SK-N-SH (cell line): ENCODE measurements around the gene ANKH. TPM values are rescaled to one million over a fixed set of nuclear protein-coding genes. Genes with fewer than 3 reads are reported as not detected.

Experiments
- CTCF ChIA-PET: fragments of 300-600, 350-600 bp; formaldehyde crosslinking; extraction: SDS; loops from one replicate; lab custom pipeline; 2021; lab: Yijun Ruan, JAX
- POLR2A ChIA-PET: fragments of 350-600 bp; sonication (Branson Sonifier 250); formaldehyde crosslinking; extraction: SDS; loops from one replicate; lab custom pipeline; 2020; ENCODE audit warnings: antibody characterized with exemption, inconsistent platforms; lab: Yijun Ruan, JAX
- DNase-seq: peaks from one replicate; pipeline ENCODE4 v3.0.0; 2012
- H2AFZ ChIP-seq: fragments of 200-600 bp; sonication (generic); 2 replicates; pipeline ENCODE4 v1.8.1; 2016; ENCODE audit warnings: antibody characterized with exemption, mild to moderate bottlenecking, low read depth
- H3F3A ChIP-seq: fragments of 200-600 bp; sonication (generic); replicated peaks from 2 replicates; pipeline ENCODE3; 2016; ENCODE audit warnings: antibody characterized with exemption, mild to moderate bottlenecking; ENCODE audit not compliant: insufficient read depth
- H3K27ac ChIP-seq, 2 experiments: fragments of 200-500 bp in 1 of 2; fragments of 200-600 bp in 1 of 2; sonication (Bioruptor generic) in 1 of 2; sonication (generic), shearing (Covaris generic) in 1 of 2; 2 replicates each; pipeline versions ENCODE4 v1.5.1 to v1.6.1; 2014 to 2016; ENCODE audit warnings: low read depth in 2 of 2, inconsistent platforms in 1 of 2, low read length in 1 of 2, mild to moderate bottlenecking in 1 of 2, mixed read lengths in 1 of 2
- H3K27me3 ChIP-seq: fragments of 200-600 bp; sonication (generic), shearing (Covaris generic); 2 replicates; pipeline ENCODE4 v1.6.1; 2016; ENCODE audit warnings: mixed run types; ENCODE audit not compliant: insufficient read depth
- H3K36me3 ChIP-seq, 2 experiments: fragments of 200-500 bp in 1 of 2; fragments of 200-600 bp in 1 of 2; sonication (Bioruptor generic) in 1 of 2; sonication (generic) in 1 of 2; replicated peaks in 1 of 2; 2 replicates each; pipeline versions ENCODE3 to v1.5.1; 2014 to 2016; ENCODE audit warnings: low read length in 1 of 2, mild to moderate bottlenecking in 1 of 2; ENCODE audit not compliant: insufficient read depth in 2 of 2, control insufficient read depth in 1 of 2
- H3K4me1 ChIP-seq, 2 experiments: fragments of 200-500 bp in 1 of 2; fragments of 200-600 bp in 1 of 2; sonication (Bioruptor generic) in 1 of 2; sonication (generic), shearing (Covaris generic) in 1 of 2; 2 replicates each; pipeline versions ENCODE4 v1.5.1 to v1.6.1; 2014 to 2016; ENCODE audit warnings: low read depth in 1 of 2, low read length in 1 of 2, mixed run types in 1 of 2; ENCODE audit not compliant: insufficient read depth in 2 of 2, control insufficient read depth in 1 of 2
- H3K4me2 ChIP-seq: fragments of 200-600 bp; sonication (generic), shearing (Covaris generic); 2 replicates; pipeline ENCODE4 v1.6.1; 2017; ENCODE audit warnings: mixed run types
- H3K4me3 ChIP-seq, 2 experiments: fragments of 200-500 bp in 1 of 2; fragments of 200-600 bp in 1 of 2; sonication (Bioruptor generic) in 1 of 2; sonication (generic), shearing (Covaris generic) in 1 of 2; 2 replicates each; pipeline versions ENCODE4 v1.5.1 to v1.8.1; 2014 to 2016; ENCODE audit warnings: low read depth in 2 of 2, inconsistent platforms in 1 of 2, low read length in 1 of 2, mild to moderate bottlenecking in 1 of 2, mixed read lengths in 1 of 2, moderate library complexity in 1 of 2
- H3K79me2 ChIP-seq: fragments of 200-600 bp; sonication (generic); 2 replicates; pipeline ENCODE4 v1.8.1; 2017; ENCODE audit warnings: mild to moderate bottlenecking; ENCODE audit not compliant: insufficient read depth
- H3K9ac ChIP-seq: fragments of 200-600 bp; sonication (generic); 2 replicates; pipeline ENCODE4 v1.6.1; 2017; ENCODE audit warnings: mixed run types
- H3K9me2 ChIP-seq: fragments of 200-600 bp; sonication (generic); 2 replicates; pipeline ENCODE4 v1.6.1; 2017; ENCODE audit warnings: mixed run types
- H3K9me3 ChIP-seq: fragments of 200-600 bp; sonication (generic); 2 replicates; pipeline ENCODE4 v1.6.1; 2017; ENCODE audit warnings: mixed run types, mild to moderate bottlenecking, moderate library complexity
- H4K20me1 ChIP-seq: fragments of 200-600 bp; sonication (generic); 2 replicates; pipeline ENCODE4 v1.6.1; 2017; ENCODE audit warnings: mild to moderate bottlenecking, mixed run types; ENCODE audit not compliant: insufficient read depth
- CHD2 ChIP-seq: fragments of 150-350 bp; IDR thresholded peaks from 2 replicates; pipeline ENCODE4 v1.6.1; 2018; ENCODE audit warnings: low read length; ENCODE audit not compliant: partially characterized antibody
- ELF1 ChIP-seq: IDR thresholded peaks from 2 replicates; pipeline ENCODE4 v1.4.0; 2012
- EP300 ChIP-seq, 2 experiments: IDR thresholded peaks; 2 replicates each; pipeline versions ENCODE4 v1.4.0 to v1.6.1; 2012; ENCODE audit warnings: borderline replicate concordance in 1 of 2, low read depth in 1 of 2, low read length in 1 of 2
- GABPA ChIP-seq: IDR thresholded peaks from 2 replicates; pipeline ENCODE4 v1.4.0; 2012; ENCODE audit warnings: low read depth, mild to moderate bottlenecking
- GATA2 ChIP-seq: sonication (generic); formaldehyde crosslinking; IDR thresholded peaks from 2 replicates; pipeline ENCODE4 v1.5.0; 2020; ENCODE audit warnings: mild to moderate bottlenecking, missing genetic modification reagents
- JUND ChIP-seq: IDR thresholded peaks from 2 replicates; pipeline ENCODE4 v1.4.0; 2012
- MEF2A ChIP-seq: IDR thresholded peaks from 2 replicates; pipeline ENCODE4 v1.4.0; 2012; ENCODE audit warnings: low read depth, borderline replicate concordance
- MXI1 ChIP-seq: IDR thresholded peaks from 2 replicates; pipeline ENCODE4 v1.6.1; 2012; ENCODE audit warnings: mild to moderate bottlenecking, low read depth, low read length, improper control_type of control experiment
- NFIC ChIP-seq: IDR thresholded peaks from 2 replicates; pipeline ENCODE4 v1.4.0; 2012; ENCODE audit warnings: borderline replicate concordance
- NRF1 ChIP-seq: IDR thresholded peaks from 2 replicates; pipeline ENCODE4 v1.6.1; 2012; ENCODE audit warnings: low read depth, mild to moderate bottlenecking, low read length
- RXRA ChIP-seq: IDR thresholded peaks from 2 replicates; pipeline ENCODE4 v1.4.0; 2012; ENCODE audit warnings: low read depth, mild to moderate bottlenecking, borderline replicate concordance
- TAF1 ChIP-seq: IDR thresholded peaks from 2 replicates; pipeline ENCODE4 v1.6.1; 2012; ENCODE audit warnings: low read depth, mild to moderate bottlenecking, low read length, moderate library complexity, borderline replicate concordance
- TCF12 ChIP-seq: IDR thresholded peaks from 2 replicates; pipeline ENCODE4 v1.4.0; 2012
- TEAD4 ChIP-seq: IDR thresholded peaks from 2 replicates; pipeline ENCODE4 v1.4.0; 2012; ENCODE audit warnings: mild to moderate bottlenecking, borderline replicate concordance; ENCODE audit not compliant: insufficient read depth
- USF1 ChIP-seq: IDR thresholded peaks from 2 replicates; pipeline ENCODE4 v1.4.0; 2012; ENCODE audit warnings: low read depth, borderline replicate concordance
- YY1 ChIP-seq: IDR thresholded peaks from 2 replicates; pipeline ENCODE4 v1.4.0; 2012; ENCODE audit warnings: low read depth, mild to moderate bottlenecking
- ZBTB33 ChIP-seq: IDR thresholded peaks from 2 replicates; pipeline ENCODE4 v1.4.0; 2012; ENCODE audit warnings: low read depth, borderline replicate concordance
- WGBS: methylation state at CpG from one replicate; pipeline ENCODE4 v1.1.6; 2017; ENCODE audit warnings: low lambda C conversion rate; 5-methylcytosine and 5-hydroxymethylcytosine counted together
- polyA plus RNA-seq, 3 experiments: library from polyadenylated mRNA; depleted of rRNA; stranded (reverse); fragments of >200 nt; gene quantifications; 2 replicates each; pipeline ENCODE4 v1.2.3, GENCODE V29; 2012
- TF ChIP-seq, protein P1 (sequence below): fragments of 150-350 bp; IDR thresholded peaks from 2 replicates; pipeline ENCODE4 v1.6.1; 2016; ENCODE audit warnings: mild to moderate bottlenecking, low read depth, low read length

ANKH gene
- polyA plus RNA-seq, 1 of the 3 experiments (the other 2 are of a cell fraction): 22.0 TPM

GRCh38 chr5:14695152-14695551 lies 176.4 kb downstream of the ANKH start:
- ChIA-PET CTCF (interaction anchor here (0.7 to 1.9 kb wide), 2 partner anchors 10 to 1996 kb away, joined by 3 to 6 read pairs; no protein-coding TSS in a partner anchor), POLR2A (no interaction called here)
- H3K4me1 ChIP-seq: no peaks in the 10 kb centered on the region
- DNase-seq: no peak
- TF ChIP-seq YY1 (no peak), ELF1 (no peak), GATA2 (CRISPR knock-in tag) (no peak), NFIC (no peak), CHD2 (no peak), TCF12 (no peak), EP300 (IDR thresholded peaks at IDR 0.05; ENCODE audit: borderline replicate concordance in 1 of 2, low read depth in 1 of 2, low read length in 1 of 2) (no peak), NRF1 (no peak), JUND (no peak), TEAD4 (no peak)
- no peaks in the 10 kb centered on the region for H3K9me3 ChIP-seq
- H3K9me2 ChIP-seq: no peaks in the 10 kb centered on the region
- H3K4me2 ChIP-seq: no peak overlapping the region
- H3K4me3 ChIP-seq: no peak overlapping the region
- no peaks in the 10 kb centered on the region for H4K20me1 ChIP-seq
- H2AFZ ChIP-seq: no peak overlapping the region
- H3K9ac ChIP-seq: no peak overlapping the region
- H3K27me3 ChIP-seq: no peaks in the 10 kb centered on the region
- no peak overlapping the region for H3K27ac ChIP-seq
- 96% methylated on average over 2 of the region's 2 CpGs for WGBS
- peaks cover 68 to 89% of the 10 kb centered on the region in 2 experiments for H3K36me3 ChIP-seq
- no peaks in the 10 kb centered on the region for H3K79me2 ChIP-seq
- H3F3A ChIP-seq: no peaks in the 10 kb centered on the region

GRCh38 chr5:14693070-14693469 lies 178.5 kb downstream of the ANKH start:
- H3K9ac ChIP-seq: no peak overlapping the region
- H3K4me3 ChIP-seq: no peak overlapping the region
- no peaks in the 10 kb centered on the region for H3K9me2 ChIP-seq
- H3K27me3 ChIP-seq: no peaks in the 10 kb centered on the region
- no peaks in the 10 kb centered on the region for H3K9me3 ChIP-seq
- H3K36me3 ChIP-seq: peaks cover 75 to 90% of the 10 kb centered on the region in 2 experiments
- H3K27ac ChIP-seq: no peak overlapping the region
- CTCF ChIA-PET: no interaction called here
- no peaks in the 10 kb centered on the region for H3F3A ChIP-seq
- no peaks in the 10 kb centered on the region for H3K79me2 ChIP-seq
- TF ChIP-seq TEAD4 (no peak), USF1 (no peak), TAF1 (no peak), NRF1 (no peak), ZBTB33 (no peak), CHD2 (no peak), MEF2A (no peak), GABPA (no peak), MXI1 (no peak), RXRA (no peak), YY1 (no peak)
- TF ChIP-seq, protein P1, sequence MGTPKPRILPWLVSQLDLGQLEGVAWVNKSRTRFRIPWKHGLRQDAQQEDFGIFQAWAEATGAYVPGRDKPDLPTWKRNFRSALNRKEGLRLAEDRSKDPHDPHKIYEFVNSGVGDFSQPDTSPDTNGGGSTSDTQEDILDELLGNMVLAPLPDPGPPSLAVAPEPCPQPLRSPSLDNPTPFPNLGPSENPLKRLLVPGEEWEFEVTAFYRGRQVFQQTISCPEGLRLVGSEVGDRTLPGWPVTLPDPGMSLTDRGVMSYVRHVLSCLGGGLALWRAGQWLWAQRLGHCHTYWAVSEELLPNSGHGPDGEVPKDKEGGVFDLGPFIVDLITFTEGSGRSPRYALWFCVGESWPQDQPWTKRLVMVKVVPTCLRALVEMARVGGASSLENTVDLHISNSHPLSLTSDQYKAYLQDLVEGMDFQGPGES: no peak
- TF ChIP-seq, all 33 proteins: peak for 0
- 94% methylated on average over 5 of the region's 5 CpGs for WGBS
- POLR2A ChIA-PET: no interaction called here
- H2AFZ ChIP-seq: no peak overlapping the region
- no peaks in the 10 kb centered on the region for H3K4me1 ChIP-seq
- H3K4me2 ChIP-seq: no peak overlapping the region
- no peak for DNase-seq
- H4K20me1 ChIP-seq: no peaks in the 10 kb centered on the region
